Measurements from ENCODE around the gene DACT1.
A peak's percentile ranks its signal among the peaks of the same experiment; 100 is the strongest.
"Not testable (repeated sequence)": the region's sequence is repeated elsewhere in the genome, so short reads cannot be mapped to it uniquely, and the experiment has no call there.

Gene DACT1, protein sequence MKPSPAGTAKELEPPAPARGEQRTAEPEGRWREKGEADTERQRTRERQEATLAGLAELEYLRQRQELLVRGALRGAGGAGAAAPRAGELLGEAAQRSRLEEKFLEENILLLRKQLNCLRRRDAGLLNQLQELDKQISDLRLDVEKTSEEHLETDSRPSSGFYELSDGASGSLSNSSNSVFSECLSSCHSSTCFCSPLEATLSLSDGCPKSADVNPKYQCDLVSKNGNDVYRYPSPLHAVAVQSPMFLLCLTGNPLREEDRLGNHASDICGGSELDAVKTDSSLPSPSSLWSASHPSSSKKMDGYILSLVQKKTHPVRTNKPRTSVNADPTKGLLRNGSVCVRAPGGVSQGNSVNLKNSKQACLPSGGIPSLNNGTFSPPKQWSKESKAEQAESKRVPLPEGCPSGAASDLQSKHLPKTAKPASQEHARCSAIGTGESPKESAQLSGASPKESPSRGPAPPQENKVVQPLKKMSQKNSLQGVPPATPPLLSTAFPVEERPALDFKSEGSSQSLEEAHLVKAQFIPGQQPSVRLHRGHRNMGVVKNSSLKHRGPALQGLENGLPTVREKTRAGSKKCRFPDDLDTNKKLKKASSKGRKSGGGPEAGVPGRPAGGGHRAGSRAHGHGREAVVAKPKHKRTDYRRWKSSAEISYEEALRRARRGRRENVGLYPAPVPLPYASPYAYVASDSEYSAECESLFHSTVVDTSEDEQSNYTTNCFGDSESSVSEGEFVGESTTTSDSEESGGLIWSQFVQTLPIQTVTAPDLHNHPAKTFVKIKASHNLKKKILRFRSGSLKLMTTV

DNA sequence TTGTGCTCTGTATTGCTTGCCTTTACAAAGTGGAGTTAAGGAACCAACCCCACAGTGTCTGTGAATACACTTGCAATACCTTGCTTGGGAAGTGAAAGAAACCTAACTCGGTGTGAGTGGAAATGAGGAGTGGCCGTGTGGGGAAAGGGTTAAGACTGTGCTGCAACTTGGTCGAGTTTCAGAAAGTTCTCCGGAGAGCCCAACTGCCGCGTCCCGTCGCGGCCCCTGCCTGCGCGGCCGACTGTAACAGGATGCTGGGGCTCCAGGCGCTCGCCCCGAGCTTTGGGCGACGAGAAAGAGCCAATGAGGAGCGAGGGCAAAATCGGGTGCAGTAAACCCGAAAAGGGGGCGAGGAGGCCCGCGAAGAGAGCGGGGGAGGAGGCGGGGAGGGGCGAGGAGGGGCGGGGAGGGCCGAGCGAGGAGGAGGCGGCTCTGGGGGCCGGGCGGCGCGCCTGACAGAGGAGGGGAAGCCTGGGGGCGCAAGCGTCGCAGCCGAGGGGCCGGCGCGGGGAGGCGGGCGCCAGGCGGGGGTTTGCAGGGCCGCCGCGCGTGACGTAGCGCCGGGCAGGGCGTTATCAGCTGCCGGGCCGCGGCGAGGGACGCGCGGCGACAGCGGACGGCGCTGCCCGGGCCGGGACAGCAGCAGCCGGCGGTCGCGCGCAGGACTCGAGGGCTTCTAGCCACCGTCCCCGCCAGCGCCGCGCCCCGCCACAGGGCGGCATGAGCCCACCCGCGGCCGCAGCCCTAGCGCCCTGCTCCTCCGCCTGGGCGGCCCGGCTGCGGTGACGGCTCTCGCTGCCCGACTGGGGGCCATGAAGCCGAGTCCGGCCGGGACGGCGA is at the start of gene DACT1:
DACT1 (plus strand) TSS at position 572 of the 840 bp plus-strand sequence; CDS start at position 813, 241 bp downstream.
- DNase-seq, result peak; percentile 45

DNA sequence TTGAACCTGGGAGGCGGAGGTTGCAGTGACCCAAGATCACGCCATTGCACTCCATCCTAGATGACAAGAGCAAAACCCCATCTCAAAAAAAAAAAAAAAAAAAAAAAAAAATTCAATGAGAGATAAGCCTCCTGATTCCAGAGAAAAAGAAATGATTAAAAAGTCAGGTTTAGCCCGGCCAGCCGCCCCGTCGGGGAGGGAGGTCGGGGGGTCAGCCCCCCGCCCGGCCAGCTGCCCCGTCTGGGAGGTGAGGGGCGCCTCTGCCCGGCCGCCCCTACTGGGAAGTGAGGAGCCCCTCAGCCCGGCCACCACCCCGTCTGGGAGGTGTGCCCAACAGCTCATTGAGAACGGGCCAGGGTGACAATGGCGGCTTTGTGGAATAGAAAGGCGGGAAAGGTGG is 49.4 kb upstream of the DACT1 start:
- not testable (repeated sequence) for DNase-seq

DNA sequence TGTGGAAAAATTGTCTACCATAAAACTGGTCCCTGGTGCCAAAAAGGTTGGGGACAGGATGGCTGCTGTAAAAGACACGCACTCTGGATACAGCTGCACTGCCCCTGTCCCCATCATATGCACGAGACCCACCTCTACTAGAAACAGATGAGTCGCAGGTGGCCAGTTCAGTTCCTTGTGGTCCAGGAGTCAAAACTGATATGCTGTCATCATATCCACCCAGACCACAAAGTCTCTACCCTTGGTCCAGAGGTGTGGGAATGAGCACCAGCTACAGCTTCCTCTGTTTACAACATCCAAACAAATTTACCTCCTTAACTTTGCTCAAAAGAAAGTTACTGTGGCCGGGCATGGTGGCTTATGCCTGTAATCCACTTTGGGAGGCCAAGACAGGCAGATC is 43.8 kb upstream of the DACT1 start:
- DNase-seq, result no peak

DNA sequence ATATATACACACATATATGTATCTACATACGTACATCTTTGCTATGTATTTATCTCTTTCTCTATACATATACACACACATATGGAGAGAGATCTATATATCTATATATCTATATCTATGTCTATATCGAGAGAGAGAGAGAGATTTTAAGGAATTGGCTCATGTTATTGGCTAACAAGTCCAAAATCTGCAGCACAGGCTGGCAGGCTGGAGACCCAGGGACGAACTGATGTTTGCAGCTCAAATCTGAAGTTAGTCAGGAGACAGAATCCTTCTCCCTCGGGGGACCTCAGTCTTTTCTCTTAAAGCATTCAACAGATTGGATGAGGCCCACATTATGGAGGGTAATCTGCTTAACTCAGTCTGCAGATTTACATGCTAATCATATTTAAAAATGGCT is 40.7 kb upstream of the DACT1 start:
- no peak for DNase-seq

DNA sequence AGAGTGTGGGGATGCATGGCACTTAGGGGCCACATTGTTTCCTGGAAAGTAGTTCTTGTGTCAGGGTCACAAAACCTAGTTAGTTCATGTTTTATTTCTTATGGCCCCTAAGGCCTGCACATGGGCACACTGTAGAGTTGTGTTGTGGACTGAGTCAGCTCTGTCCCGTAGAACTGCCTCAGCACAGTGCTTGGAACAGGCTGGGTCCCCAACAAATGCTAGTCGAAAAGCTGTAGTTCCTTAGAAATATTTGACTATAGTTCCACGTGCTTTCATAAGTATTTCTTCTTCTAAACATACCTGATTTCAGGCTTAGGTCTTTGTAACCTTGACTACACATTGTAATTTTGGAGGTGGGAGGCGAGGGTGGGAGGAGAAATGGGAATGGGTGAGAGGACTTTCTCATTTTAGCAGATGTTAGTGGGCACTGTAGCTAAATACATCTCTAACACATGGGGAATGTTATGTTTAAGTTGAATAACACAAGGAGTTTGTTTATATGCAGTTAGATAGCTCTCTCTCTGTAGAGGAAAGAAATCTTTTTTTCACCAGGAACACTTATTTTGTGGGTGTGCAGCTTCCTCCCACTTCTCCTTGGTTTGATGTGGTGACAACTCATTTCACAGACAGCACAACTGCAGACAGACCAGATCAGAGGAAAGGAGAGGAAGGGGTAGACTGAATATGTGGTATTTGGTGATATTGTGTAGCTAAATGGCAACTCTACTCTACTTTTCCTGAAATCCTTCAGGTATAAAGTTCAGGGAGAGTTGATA is 39.5 kb upstream of the DACT1 start:
- DNase-seq, result no peak

DNA sequence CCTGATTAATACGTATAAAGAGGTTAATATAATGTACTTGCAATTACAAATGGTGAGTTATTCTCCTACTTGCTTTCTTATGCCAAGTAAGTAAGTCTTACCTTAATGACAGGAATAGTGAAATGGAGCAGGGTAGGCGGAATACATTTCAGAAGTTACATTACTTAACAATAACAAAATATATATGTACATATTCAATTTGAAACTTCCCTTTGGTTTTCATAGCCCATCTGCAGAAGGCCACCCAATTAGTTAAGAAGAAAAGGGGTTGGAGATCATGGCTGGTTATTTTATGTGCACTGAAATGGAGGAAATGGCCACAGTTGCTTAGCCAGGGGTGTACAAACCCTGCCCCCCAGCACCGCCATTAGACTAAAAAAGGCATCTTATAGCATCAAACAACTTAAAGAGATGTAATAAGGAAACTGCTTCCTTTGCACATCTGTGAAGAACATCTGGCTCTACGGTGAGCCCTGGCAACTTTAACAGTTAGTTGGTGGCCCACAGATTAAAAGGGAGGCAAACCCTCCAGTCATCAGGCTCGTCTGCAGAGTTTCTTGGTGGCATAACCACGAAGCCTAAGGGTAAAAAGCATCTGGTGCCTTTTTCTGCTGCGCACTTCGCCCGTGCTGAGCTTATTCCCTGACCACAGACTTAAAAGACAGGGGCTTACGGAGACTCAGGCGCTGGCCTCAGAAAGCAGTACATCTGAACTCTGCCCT is 38.8 kb upstream of the DACT1 start:
- no peak for DNase-seq

DNA sequence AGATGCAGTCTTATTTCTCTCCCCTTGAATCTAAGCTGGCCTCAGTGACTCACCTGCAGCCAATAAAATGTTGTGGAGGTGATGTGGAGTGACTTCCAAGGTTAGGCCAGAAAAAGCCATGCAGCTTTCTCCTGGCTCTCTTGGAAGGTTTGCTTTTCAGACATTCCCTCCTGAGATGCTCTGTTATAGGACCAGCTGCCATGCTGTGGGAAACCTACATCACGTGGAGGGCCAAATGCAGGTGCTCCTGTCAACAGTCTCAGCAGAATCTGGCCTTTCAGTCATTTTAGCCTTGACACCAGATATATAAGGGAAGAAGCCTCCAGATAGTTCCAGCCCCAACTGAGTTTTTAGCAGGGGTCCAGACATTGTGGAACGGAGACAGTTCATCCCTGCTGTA is 38.1 kb upstream of the DACT1 start:
- no peak for DNase-seq

DNA sequence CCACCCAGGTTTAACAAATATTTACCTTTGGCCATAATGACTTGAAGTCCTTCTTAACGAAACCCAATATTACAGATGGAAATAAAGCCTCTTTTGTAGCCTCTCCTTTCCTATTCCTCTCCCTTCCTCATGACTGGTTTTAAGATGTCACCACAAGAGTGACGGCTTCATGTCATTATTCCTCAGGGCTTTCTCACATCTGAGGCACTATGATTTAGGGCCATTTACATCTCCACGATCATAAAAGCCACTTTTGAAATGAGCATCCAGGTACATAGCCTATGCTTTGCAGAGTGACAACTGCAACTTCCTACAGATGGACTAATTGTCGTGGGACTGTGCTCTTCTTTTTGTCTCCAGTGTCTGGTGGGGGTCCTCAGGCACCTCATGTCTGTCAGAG is 32.3 kb upstream of the DACT1 start:
- no peak for DNase-seq

DNA sequence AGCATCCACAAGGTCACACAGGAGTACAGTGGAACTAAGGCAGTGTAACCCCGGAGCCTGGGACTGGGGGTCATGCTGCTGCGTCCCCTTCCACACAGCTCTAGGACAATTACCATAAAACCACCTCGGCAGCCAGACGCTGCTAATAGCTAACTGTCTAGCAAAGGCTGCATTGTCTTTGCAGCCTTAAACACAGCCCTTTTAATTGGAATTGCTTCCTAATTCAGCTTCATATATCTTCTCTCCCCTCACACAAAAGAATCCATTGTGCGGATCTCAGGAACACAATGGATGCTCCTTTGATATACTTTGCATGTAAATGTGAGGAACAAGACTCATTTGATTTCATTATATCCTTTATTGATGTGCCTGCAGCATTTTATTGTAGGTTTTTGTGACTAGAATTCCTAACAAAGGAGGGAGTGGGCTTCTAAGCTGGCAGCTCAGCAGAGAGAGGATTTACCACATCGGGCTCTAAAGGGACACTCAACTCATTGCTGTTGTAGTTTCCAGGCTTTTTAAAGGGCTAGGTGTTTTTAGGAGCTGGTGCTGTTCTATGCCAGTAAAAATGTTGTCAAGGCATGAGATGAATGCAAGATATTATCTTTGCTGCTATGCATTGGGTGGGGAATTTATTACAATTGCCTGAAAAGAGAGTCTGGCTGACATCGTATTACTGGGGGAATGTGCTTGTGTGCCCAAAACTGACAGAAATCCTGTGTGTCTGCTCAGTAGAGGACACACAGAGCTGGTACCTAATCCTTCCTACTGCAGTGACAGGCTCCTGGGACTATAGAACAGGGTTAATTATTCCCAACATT is 30.4 kb upstream of the DACT1 start:
- no peak for DNase-seq

DNA sequence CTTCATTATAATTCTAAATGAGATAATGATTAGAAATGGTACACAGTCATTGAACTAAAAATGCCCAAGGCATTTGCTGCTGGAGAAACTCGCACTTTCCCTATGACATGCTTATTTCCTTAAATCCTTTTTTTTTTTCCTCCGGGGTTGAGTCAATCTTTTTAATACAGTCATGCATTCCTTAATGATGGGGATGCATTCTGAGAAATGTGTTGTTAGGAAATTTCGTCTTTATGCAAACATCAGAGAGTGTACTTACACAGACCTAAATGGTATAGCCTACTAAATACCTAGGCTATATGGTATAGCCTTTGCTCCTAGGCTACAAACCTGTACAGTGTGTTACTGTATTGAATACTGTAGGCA is 29.8 kb upstream of the DACT1 start:
- DNase-seq, result no peak

DNA sequence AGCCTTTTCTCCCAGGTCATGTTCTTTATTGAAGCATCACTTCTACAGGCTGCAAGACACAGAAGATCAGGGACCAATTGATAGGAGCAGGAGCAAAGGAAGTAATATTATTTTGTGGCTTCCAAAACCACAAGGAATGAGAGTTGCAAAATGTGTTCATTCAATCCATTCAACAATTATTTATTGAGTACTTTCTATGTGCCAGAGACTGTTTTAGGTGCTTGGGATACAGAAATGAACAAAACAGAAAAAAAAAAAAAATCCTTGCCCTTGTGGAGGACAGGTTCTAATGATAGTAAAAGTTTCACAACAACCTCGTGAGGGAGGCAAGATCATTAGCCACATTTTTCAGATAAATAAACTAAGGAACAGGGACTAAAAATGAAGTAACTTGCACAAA is 20.1 kb upstream of the DACT1 start:
- no peak for DNase-seq

DNA sequence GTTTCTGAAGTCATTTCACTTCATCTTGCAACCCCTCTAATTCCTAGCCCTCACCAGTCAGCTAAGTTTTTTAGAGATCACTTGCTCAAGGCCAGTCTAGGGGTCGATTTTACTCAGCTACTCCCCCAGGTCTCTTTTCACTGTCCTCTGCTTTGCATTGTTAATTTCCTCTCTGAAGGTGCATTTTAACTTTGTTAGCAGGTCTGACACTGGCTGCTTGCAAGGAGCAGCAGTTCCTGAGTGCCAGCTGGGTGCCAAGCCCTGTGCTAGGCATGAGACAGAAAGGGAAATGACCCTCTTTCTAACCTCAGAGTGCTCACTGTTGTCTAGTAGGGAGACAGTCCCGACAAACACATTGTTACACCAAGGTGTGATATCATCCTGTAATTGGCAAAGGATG is 17.8 kb upstream of the DACT1 start:
- DNase-seq, result no peak

DNA sequence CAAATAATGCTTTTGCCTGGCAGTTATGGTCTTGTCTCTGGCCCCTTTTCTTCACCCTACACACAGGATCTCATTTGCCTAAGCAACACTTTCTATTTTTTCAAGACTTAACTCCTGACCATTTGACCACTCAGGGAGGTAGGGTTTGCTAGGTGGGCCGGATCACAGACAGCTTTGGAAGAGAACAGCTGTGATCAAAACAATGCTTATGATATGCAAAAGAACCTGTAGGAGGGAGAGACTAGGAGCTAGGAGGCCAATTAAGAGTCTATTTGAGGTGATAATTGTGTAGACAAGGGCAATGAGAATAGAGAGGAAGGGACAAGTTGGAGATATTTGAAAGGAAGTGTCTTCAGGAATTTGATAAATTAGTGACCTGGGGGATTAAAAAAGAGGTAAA is 12.3 kb upstream of the DACT1 start:
- DNase-seq, result no peak

DNA sequence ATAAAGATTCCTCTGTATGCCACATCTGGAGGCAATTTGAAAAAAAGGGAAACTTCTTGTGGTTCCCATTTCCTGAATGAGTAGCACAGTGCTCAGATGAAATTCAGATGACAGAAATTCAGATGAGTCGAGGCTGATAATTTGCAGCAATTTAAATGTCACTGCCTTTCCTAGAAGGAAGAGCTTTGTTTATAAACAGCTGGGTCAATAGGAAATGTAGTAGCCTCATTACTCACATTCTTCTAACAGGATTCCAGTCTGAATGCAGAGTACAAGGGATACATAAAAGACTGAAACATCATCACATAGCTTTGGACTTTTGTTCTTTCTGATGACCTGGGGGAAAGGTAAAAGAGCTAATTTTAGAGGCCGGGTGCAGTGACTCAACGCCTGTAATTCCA is 11.3 kb upstream of the DACT1 start:
- no peak for DNase-seq

DNA sequence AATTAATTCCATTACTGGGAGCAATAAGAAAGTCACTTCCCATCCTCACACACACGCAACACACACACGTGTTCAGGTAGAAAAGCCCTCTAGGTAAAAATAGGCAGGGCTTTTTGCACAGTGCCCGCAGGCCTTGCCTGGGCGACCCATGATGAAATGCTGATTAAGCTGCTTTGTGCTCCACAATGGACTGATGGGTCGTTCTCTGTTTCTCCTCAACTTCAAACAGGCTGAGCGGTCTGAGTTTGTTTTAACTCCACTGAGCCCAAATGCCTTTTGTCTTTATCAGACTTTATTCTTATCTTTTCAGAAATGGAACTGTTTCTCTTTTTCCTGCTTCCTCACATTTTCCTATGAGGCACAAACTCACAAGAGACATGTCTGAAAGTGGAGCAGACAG is 9.4 kb upstream of the DACT1 start:
- no peak for DNase-seq

DNA sequence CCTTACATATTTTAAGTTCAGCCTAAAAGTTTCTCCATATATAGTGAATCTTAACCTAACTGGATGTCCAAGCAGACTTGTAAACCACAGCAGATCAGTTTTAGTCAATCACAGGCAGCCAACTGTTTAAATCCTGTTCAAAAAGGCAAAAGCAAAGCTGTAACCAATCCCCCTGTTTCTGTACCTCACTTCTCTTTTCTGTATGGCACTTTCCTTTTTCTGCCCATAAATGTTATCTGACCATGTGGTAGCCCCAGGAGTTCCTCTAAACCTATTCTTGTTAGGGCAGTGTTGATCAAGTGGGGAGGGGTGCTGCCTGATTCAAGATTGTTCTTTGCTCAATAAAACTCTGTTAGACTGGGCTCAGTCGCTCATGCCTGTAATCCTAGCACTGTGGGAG is 8.5 kb upstream of the DACT1 start:
- DNase-seq, result no peak

DNA sequence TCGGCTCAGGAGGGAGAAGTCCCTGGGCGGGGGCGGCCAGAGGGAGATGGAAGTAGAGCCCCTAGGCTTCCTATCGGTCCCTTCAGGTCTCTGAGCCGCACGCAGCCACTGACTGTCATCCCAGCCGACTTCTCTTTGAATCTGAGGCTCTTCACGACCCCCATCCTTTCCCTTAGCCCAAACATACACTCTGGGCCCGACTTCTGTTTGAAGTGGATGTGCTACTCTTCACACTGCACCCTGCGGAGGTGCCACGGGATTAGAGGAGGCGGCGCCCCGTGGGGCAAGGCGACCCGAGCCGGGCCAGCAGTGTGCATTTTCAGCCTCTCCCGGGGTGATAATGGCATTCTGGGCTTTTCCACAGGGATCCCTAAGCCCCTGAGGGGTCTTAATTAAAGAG is 6.0 kb upstream of the DACT1 start:
- no peak for DNase-seq

DNA sequence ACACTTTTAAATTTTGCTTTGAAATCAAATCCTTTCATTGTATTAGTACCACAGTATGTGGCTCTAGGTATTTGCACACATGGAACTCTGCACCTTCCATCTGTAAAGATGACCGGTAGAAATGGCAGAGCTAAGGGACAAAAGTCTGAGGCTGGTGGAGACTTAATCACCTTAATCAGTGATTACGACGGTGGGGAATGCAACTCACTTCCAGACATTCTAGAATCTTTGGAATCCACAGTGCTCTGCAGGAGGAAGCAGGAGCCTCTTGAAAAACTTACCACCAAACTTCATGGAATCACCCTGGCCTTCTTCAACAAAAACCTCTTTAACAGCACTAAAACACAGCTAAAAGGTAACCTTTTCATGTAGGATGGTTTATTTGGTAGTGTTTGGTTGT is 3.9 kb upstream of the DACT1 start:
- no peak for DNase-seq

DNA sequence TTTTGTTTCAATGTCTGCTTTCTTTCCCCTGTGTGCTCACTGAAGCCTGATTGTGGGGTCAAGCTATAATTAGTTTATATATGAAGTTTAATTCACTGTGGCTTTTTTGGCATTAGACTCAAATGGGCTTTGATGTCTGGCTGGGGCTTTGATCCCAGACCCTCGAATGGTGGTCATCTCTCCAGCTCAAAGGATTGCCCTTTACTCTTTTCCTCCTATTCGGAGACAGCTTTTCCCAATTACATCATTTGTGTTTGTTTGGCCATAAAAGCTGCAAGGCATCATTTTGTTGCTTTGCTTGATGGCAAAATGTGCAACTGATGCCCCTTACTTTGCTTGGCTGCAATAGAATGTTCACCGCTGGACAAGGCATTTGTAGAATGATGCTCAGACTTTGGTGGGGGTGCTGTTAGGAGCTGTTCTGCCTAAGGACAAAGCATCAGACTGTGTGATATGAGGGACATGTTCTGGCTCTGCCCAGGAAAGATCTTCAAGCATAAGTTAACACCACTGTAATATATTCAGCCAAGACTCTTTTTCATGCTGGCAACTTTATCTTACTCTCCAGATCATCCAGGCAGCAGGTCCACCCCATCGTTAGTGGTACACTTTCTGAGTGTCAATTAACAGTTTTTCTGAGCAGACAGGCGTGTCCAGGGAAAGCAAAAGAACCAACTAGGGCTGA is 3.2 kb upstream of the DACT1 start:
- DNase-seq, result no peak

DNA sequence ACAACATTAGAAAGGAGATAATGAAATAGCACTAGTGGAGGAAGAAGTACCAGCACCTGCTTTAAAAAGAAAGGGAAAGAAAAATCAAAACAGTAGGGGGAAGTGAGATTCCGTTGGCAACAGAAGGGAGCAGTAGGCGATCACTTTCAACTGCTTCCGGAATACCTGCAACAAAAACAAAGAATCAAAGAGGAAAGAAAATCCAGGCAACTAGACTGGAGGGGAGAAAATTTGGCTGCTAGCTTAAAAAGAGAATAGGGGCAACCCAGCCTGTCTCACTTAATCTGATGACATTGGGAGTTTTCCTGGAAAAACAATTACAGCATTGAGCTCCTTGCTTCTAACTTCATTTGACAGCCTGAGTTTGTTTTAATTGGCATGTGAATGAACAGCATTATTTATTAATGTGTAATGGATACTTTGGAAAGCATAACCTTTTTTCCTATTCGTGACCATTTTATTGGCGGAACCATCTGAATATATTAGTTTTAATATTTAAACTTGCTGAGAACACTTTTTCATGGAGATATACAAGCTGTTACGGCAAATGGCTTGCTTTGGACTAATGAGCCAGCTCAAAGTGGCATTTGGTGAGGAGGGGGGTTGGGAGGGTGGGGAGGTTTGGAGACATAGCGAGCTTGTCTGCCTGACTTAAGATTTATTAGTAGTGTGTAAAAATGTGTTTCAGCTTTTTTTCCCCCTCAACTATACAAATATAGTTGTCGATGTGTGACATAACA is 2.5 kb upstream of the DACT1 start:
- DNase-seq, result no peak
